Vagina (tissue), 2 donors: ENCODE measurements around the gene TSNAXIP1.

ENCODE experiments used
- POLR2A ChIP-seq, 2 donors: fragments of 450-650 bp; IDR thresholded peaks; one replicate each; pipeline ENCODE4 v1.6.1; 2017; ENCODE audit warnings: antibody characterized with exemption in 2 of 2, mild to moderate bottlenecking in 2 of 2, moderate library complexity in 2 of 2
- TF ChIP-seq, protein P1 (sequence below), 3 experiments: fragments of 450-650 bp in 2 of 3; fragments of 200-600 bp in 1 of 3; sonication (generic) in 1 of 3; IDR thresholded peaks; one replicate each; pipeline ENCODE4 v1.5.1; 2017 to 2019; ENCODE audit warnings: antibody characterized with exemption in 3 of 3, mild to moderate bottlenecking in 2 of 3, moderate library complexity in 2 of 3

- TF ChIP-seq, protein P1, sequence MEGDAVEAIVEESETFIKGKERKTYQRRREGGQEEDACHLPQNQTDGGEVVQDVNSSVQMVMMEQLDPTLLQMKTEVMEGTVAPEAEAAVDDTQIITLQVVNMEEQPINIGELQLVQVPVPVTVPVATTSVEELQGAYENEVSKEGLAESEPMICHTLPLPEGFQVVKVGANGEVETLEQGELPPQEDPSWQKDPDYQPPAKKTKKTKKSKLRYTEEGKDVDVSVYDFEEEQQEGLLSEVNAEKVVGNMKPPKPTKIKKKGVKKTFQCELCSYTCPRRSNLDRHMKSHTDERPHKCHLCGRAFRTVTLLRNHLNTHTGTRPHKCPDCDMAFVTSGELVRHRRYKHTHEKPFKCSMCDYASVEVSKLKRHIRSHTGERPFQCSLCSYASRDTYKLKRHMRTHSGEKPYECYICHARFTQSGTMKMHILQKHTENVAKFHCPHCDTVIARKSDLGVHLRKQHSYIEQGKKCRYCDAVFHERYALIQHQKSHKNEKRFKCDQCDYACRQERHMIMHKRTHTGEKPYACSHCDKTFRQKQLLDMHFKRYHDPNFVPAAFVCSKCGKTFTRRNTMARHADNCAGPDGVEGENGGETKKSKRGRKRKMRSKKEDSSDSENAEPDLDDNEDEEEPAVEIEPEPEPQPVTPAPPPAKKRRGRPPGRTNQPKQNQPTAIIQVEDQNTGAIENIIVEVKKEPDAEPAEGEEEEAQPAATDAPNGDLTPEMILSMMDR (IDR thresholded peaks at IDR 0.05), result no peak
- TF ChIP-seq POLR2A (IDR thresholded peaks at IDR 0.05), result no peak
These were observed 526 bp downstream of the TSNAXIP1 start for GRCh38 chr16:67807148-67807682.
